Activated CD8-positive, alpha-beta T cell treated with anti-CD3 and anti-CD28 coated beads for 36 hours (primary cell): ENCODE data around the gene TIMM21. TPM values are rescaled to one million over a fixed set of nuclear protein-coding genes. Genes with fewer than 3 reads are reported as not detected.

Source experiments
- ATAC-seq: fragments of 200-7000 bp; cut with Tn5 transposase; one replicate; pipeline ENCODE4 v1.10.0; 2021; ENCODE audit warnings: mild to moderate bottlenecking, moderate library complexity
- CTCF ChIA-PET: fragments of 350-600 bp; sonication (Branson Sonifier 250); formaldehyde crosslinking; loops from one replicate; lab custom pipeline; 2021; ENCODE audit warnings: antibody characterized with exemption; lab: Charles Lee
- POLR2A ChIA-PET: fragments of 350-600 bp; sonication (Branson Sonifier 250); formaldehyde crosslinking; loops from one replicate; lab custom pipeline; 2021; ENCODE audit warnings: antibody characterized with exemption; lab: Charles Lee
- DNase-seq: peaks from one replicate; pipeline ENCODE4 v3.0.0-alpha.2; 2020
- H3K27ac Mint-ChIP-seq: one replicate; pipeline ENCODE4 v1.8.0; 2021; ENCODE audit warnings: mild to moderate bottlenecking, mixed read lengths
- H3K27me3 Mint-ChIP-seq: one replicate; pipeline ENCODE4 v1.8.0; 2021; ENCODE audit warnings: mixed read lengths
- H3K36me3 Mint-ChIP-seq: one replicate; pipeline ENCODE4 v1.8.0; 2021; ENCODE audit warnings: low read depth, mixed read lengths
- H3K4me1 Mint-ChIP-seq: one replicate; pipeline ENCODE4 v1.8.0; 2021; ENCODE audit warnings: low read depth, mixed read lengths
- H3K4me3 Mint-ChIP-seq: one replicate; pipeline ENCODE4 v1.8.0; 2021; ENCODE audit warnings: mild to moderate bottlenecking, moderate library complexity, mixed read lengths
- H3K9me3 Mint-ChIP-seq: one replicate; pipeline ENCODE4 v1.8.0; 2021; ENCODE audit warnings: mixed read lengths
- CTCF ChIP-seq: fragments of 200-600 bp; IDR thresholded peaks from one replicate; pipeline ENCODE4 v1.8.0; 2022; ENCODE audit warnings: antibody characterized with exemption, mild to moderate bottlenecking
- intact Hi-C: fragments of 100-400 bp; cut with micrococcal nuclease; formaldehyde crosslinking; loops from one replicate; pipeline ENCODE4 v1.10.0; 2022
- total RNA-seq, 2 experiments: library from RNA; stranded (reverse); gene quantifications; one replicate each; pipeline ENCODE4 v1.2.3, GENCODE V29; 2021

The TIMM21 gene
- total RNA-seq, 2 experiments from 2014 or later, result 70.2 to 71.2 TPM

GRCh38 chr18:74124642-74125041 is 23.7 kb upstream of the TIMM21 start:
- Mint-ChIP-seq H3K27me3 (no peaks in the 10 kb centered on the region), H3K36me3 (no peaks in the 10 kb centered on the region), H3K4me1 (peaks cover 19% of the 10 kb centered on the region), H3K4me3 (no peak overlapping the region), H3K9me3 (no peaks in the 10 kb centered on the region), H3K27ac (no peak overlapping the region)
- no peak for ATAC-seq
- TF ChIP-seq CTCF, result no peak
- ChIA-PET POLR2A (interaction anchor here (1.3 kb wide), 1 partner anchor 42 kb away, joined by 3 read pairs; no protein-coding TSS in a partner anchor), CTCF (interaction anchor here (1.5 to 3.5 kb wide), 2 partner anchors 14 to 84 kb away, joined by 3 to 13 read pairs; no protein-coding TSS in a partner anchor)
- no peak for DNase-seq
- intact Hi-C loops, result no loop called here

- H3K27ac Mint-ChIP-seq, result no peak overlapping the region
- peaks cover 3% of the 10 kb centered on the region for H3K4me1 Mint-ChIP-seq
- intact Hi-C loops, result no loop called here
- H3K4me3 Mint-ChIP-seq, result no peak overlapping the region
- no peak for TF ChIP-seq CTCF
- H3K27me3 Mint-ChIP-seq, result no peaks in the 10 kb centered on the region
- DNase-seq (no peak), ATAC-seq (no peak)
- H3K36me3 Mint-ChIP-seq, result no peaks in the 10 kb centered on the region
- ChIA-PET CTCF (interaction anchor here (1.0 to 3.5 kb wide), 2 partner anchors 12 to 13 kb away, joined by 3 to 13 read pairs; no protein-coding TSS in a partner anchor), POLR2A (no interaction called here)
- no peaks in the 10 kb centered on the region for H3K9me3 Mint-ChIP-seq
Measured at GRCh38 chr18:74126684-74127655, 21.4 kb upstream of the TIMM21 start.

GRCh38 chr18:74128159-74128558 is 20.2 kb upstream of the TIMM21 start:
- ATAC-seq (no peak), DNase-seq (no peak)
- no peak overlapping the region for H3K4me3 Mint-ChIP-seq
- CTCF ChIA-PET, result interaction anchor here (1.0 to 1.5 kb wide), 2 partner anchors 11 to 12 kb away, joined by 3 to 6 read pairs; no protein-coding TSS in a partner anchor
- H3K9me3 Mint-ChIP-seq, result no peaks in the 10 kb centered on the region
- peaks cover 2% of the 10 kb centered on the region for H3K4me1 Mint-ChIP-seq
- no peaks in the 10 kb centered on the region for H3K27me3 Mint-ChIP-seq
- H3K27ac Mint-ChIP-seq, result no peak overlapping the region
- intact Hi-C loops, result no loop called here
- H3K36me3 Mint-ChIP-seq, result no peaks in the 10 kb centered on the region
- TF ChIP-seq CTCF, result no peak
- POLR2A ChIA-PET, result no interaction called here

- H3K9me3 Mint-ChIP-seq, result no peaks in the 10 kb centered on the region
- no peak for TF ChIP-seq CTCF
- no peaks in the 10 kb centered on the region for H3K27me3 Mint-ChIP-seq
- POLR2A ChIA-PET, result interaction anchor here (1.3 to 1.5 kb wide), 2 partner anchors 8 to 20 kb away, joined by 3 to 5 read pairs; no protein-coding TSS in a partner anchor
- CTCF ChIA-PET, result interaction anchor here (1.2 to 1.3 kb wide), 2 partner anchors 8 to 14 kb away, joined by 4 read pairs; no protein-coding TSS in a partner anchor
- DNase-seq (no peak), ATAC-seq (peak; percentile 37)
- peaks cover 2% of the 10 kb centered on the region for H3K4me1 Mint-ChIP-seq
- H3K36me3 Mint-ChIP-seq, result no peaks in the 10 kb centered on the region
- intact Hi-C loops, result no loop called here
- H3K27ac Mint-ChIP-seq, result no peak overlapping the region
- H3K4me3 Mint-ChIP-seq, result no peak overlapping the region
Measured at GRCh38 chr18:74131124-74131523, 17.2 kb upstream of the TIMM21 start.
